SK-N-SH (cell line): ENCODE measurements around the gene FOSB. TPM values are rescaled to one million over a fixed set of nuclear protein-coding genes. Genes with fewer than 3 reads are reported as not detected.

Source experiments
- CTCF ChIA-PET: fragments of 300-600, 350-600 bp; formaldehyde crosslinking; extraction: SDS; loops from one replicate; lab custom pipeline; 2021; lab: Yijun Ruan, JAX
- POLR2A ChIA-PET: fragments of 350-600 bp; sonication (Branson Sonifier 250); formaldehyde crosslinking; extraction: SDS; loops from one replicate; lab custom pipeline; 2020; ENCODE audit warnings: antibody characterized with exemption, inconsistent platforms; lab: Yijun Ruan, JAX
- DNase-seq: peaks from one replicate; pipeline ENCODE4 v3.0.0; 2012
- H2AFZ ChIP-seq: fragments of 200-600 bp; sonication (generic); 2 replicates; pipeline ENCODE4 v1.8.1; 2016; ENCODE audit warnings: antibody characterized with exemption, mild to moderate bottlenecking, low read depth
- H3F3A ChIP-seq: fragments of 200-600 bp; sonication (generic); replicated peaks from 2 replicates; pipeline ENCODE3; 2016; ENCODE audit warnings: antibody characterized with exemption, mild to moderate bottlenecking; ENCODE audit not compliant: insufficient read depth
- H3K27ac ChIP-seq, 2 experiments: fragments of 200-500 bp in 1 of 2; fragments of 200-600 bp in 1 of 2; sonication (Bioruptor generic) in 1 of 2; sonication (generic), shearing (Covaris generic) in 1 of 2; 2 replicates each; pipeline versions ENCODE4 v1.5.1 to v1.6.1; 2014 to 2016; ENCODE audit warnings: low read depth in 2 of 2, inconsistent platforms in 1 of 2, low read length in 1 of 2, mild to moderate bottlenecking in 1 of 2, mixed read lengths in 1 of 2
- H3K27me3 ChIP-seq: fragments of 200-600 bp; sonication (generic), shearing (Covaris generic); 2 replicates; pipeline ENCODE4 v1.6.1; 2016; ENCODE audit warnings: mixed run types; ENCODE audit not compliant: insufficient read depth
- H3K36me3 ChIP-seq, 2 experiments: fragments of 200-500 bp in 1 of 2; fragments of 200-600 bp in 1 of 2; sonication (Bioruptor generic) in 1 of 2; sonication (generic) in 1 of 2; replicated peaks in 1 of 2; 2 replicates each; pipeline versions ENCODE3 to v1.5.1; 2014 to 2016; ENCODE audit warnings: low read length in 1 of 2, mild to moderate bottlenecking in 1 of 2; ENCODE audit not compliant: insufficient read depth in 2 of 2, control insufficient read depth in 1 of 2
- H3K4me1 ChIP-seq, 2 experiments: fragments of 200-500 bp in 1 of 2; fragments of 200-600 bp in 1 of 2; sonication (Bioruptor generic) in 1 of 2; sonication (generic), shearing (Covaris generic) in 1 of 2; 2 replicates each; pipeline versions ENCODE4 v1.5.1 to v1.6.1; 2014 to 2016; ENCODE audit warnings: low read depth in 1 of 2, low read length in 1 of 2, mixed run types in 1 of 2; ENCODE audit not compliant: insufficient read depth in 2 of 2, control insufficient read depth in 1 of 2
- H3K4me2 ChIP-seq: fragments of 200-600 bp; sonication (generic), shearing (Covaris generic); 2 replicates; pipeline ENCODE4 v1.6.1; 2017; ENCODE audit warnings: mixed run types
- H3K4me3 ChIP-seq, 2 experiments: fragments of 200-500 bp in 1 of 2; fragments of 200-600 bp in 1 of 2; sonication (Bioruptor generic) in 1 of 2; sonication (generic), shearing (Covaris generic) in 1 of 2; 2 replicates each; pipeline versions ENCODE4 v1.5.1 to v1.8.1; 2014 to 2016; ENCODE audit warnings: low read depth in 2 of 2, inconsistent platforms in 1 of 2, low read length in 1 of 2, mild to moderate bottlenecking in 1 of 2, mixed read lengths in 1 of 2, moderate library complexity in 1 of 2
- H3K79me2 ChIP-seq: fragments of 200-600 bp; sonication (generic); 2 replicates; pipeline ENCODE4 v1.8.1; 2017; ENCODE audit warnings: mild to moderate bottlenecking; ENCODE audit not compliant: insufficient read depth
- H3K9ac ChIP-seq: fragments of 200-600 bp; sonication (generic); 2 replicates; pipeline ENCODE4 v1.6.1; 2017; ENCODE audit warnings: mixed run types
- H3K9me2 ChIP-seq: fragments of 200-600 bp; sonication (generic); 2 replicates; pipeline ENCODE4 v1.6.1; 2017; ENCODE audit warnings: mixed run types
- H3K9me3 ChIP-seq: fragments of 200-600 bp; sonication (generic); 2 replicates; pipeline ENCODE4 v1.6.1; 2017; ENCODE audit warnings: mixed run types, mild to moderate bottlenecking, moderate library complexity
- H4K20me1 ChIP-seq: fragments of 200-600 bp; sonication (generic); 2 replicates; pipeline ENCODE4 v1.6.1; 2017; ENCODE audit warnings: mild to moderate bottlenecking, mixed run types; ENCODE audit not compliant: insufficient read depth
- CTCF ChIP-seq: fragments of 200-600 bp; sonication (generic); IDR thresholded peaks from 2 replicates; pipeline ENCODE4 v1.6.1; 2017; ENCODE audit warnings: antibody characterized with exemption, mild to moderate bottlenecking, moderate library complexity
- EP300 ChIP-seq, 2 experiments: IDR thresholded peaks; 2 replicates each; pipeline versions ENCODE4 v1.4.0 to v1.6.1; 2012; ENCODE audit warnings: borderline replicate concordance in 1 of 2, low read depth in 1 of 2, low read length in 1 of 2
- FOSL2 ChIP-seq: IDR thresholded peaks from 2 replicates; pipeline ENCODE4 v1.4.0; 2012; ENCODE audit warnings: low read depth, mild to moderate bottlenecking, moderate library complexity, borderline replicate concordance
- JUND ChIP-seq: IDR thresholded peaks from 2 replicates; pipeline ENCODE4 v1.4.0; 2012
- MEF2A ChIP-seq: IDR thresholded peaks from 2 replicates; pipeline ENCODE4 v1.4.0; 2012; ENCODE audit warnings: low read depth, borderline replicate concordance
- NFIC ChIP-seq: IDR thresholded peaks from 2 replicates; pipeline ENCODE4 v1.4.0; 2012; ENCODE audit warnings: borderline replicate concordance
- PBX3 ChIP-seq: IDR thresholded peaks from 2 replicates; pipeline ENCODE4; 2012
- POLR2AphosphoS5 ChIP-seq: IDR thresholded peaks from 2 replicates; pipeline ENCODE4 v1.6.1; 2012; ENCODE audit warnings: low read depth, low read length
- RXRA ChIP-seq: IDR thresholded peaks from 2 replicates; pipeline ENCODE4 v1.4.0; 2012; ENCODE audit warnings: low read depth, mild to moderate bottlenecking, borderline replicate concordance
- SMC3 ChIP-seq: IDR thresholded peaks from 2 replicates; pipeline ENCODE4 v1.6.1; 2012; ENCODE audit warnings: low read depth, low read length, improper control_type of control experiment
- TEAD4 ChIP-seq: IDR thresholded peaks from 2 replicates; pipeline ENCODE4 v1.4.0; 2012; ENCODE audit warnings: mild to moderate bottlenecking, borderline replicate concordance; ENCODE audit not compliant: insufficient read depth
- USF1 ChIP-seq: IDR thresholded peaks from 2 replicates; pipeline ENCODE4 v1.4.0; 2012; ENCODE audit warnings: low read depth, borderline replicate concordance
- ZBTB33 ChIP-seq: IDR thresholded peaks from 2 replicates; pipeline ENCODE4 v1.4.0; 2012; ENCODE audit warnings: low read depth, borderline replicate concordance
- WGBS: methylation state at CpG from one replicate; pipeline ENCODE4 v1.1.6; 2017; ENCODE audit warnings: low lambda C conversion rate; 5-methylcytosine and 5-hydroxymethylcytosine counted together
- polyA plus RNA-seq, 3 experiments: library from polyadenylated mRNA; depleted of rRNA; stranded (reverse); fragments of >200 nt; gene quantifications; 2 replicates each; pipeline ENCODE4 v1.2.3, GENCODE V29; 2012

The FOSB gene
- polyA plus RNA-seq, 1 of the 3 experiments (the other 2 are of a cell fraction) = 78.2 TPM

- TF ChIP-seq ZBTB33 = no peak
- TF ChIP-seq FOSL2 = no peak
- no peak for TF ChIP-seq NFIC
- no peak for TF ChIP-seq TEAD4
- TF ChIP-seq USF1 = no peak
Observed at GRCh38 chr19:45503909-45504308, 36.1 kb downstream of the FOSB start (continued).

GRCh38 chr19:45505151-45505995, 37.6 kb downstream of the FOSB start:
- Histone ChIP-seq H3K27ac (peak overlapping the region in 1 of 2 experiments; percentile 88; a peak in 2 of 4 replicates), H3K9ac (no peak overlapping the region), H3K4me3 (no peak overlapping the region), H3K4me2 (peak overlapping the region; percentile 100)
- POLR2A ChIA-PET = no interaction called here
- DNase-seq = no peak
- TF ChIP-seq FOSL2 (peak; percentile 51), RXRA (no peak)
- TF ChIP-seq, all 33 proteins: peak for 1
- H3K79me2 ChIP-seq = peaks cover 34% of the 10 kb centered on the region
- peaks cover 6 to 12% of the 10 kb centered on the region in 2 experiments; a peak in 2 of 4 replicates for H3K4me1 ChIP-seq
- H3K27me3 ChIP-seq = no peaks in the 10 kb centered on the region
- H4K20me1 ChIP-seq = peaks cover 2% of the 10 kb centered on the region; the same call in 1 of the 2 replicates
- H3K9me3 ChIP-seq = no peaks in the 10 kb centered on the region
- CTCF ChIA-PET = interaction anchor here (1.3 to 2.6 kb wide), 5 partner anchors 9 to 53 kb away, joined by 4 to 18 read pairs (median 10); partner anchors contain the start of gene RTN2
- H2AFZ ChIP-seq = no peak overlapping the region
- peaks cover 22% of the 10 kb centered on the region for H3F3A ChIP-seq
- 83% methylated on average over 8 of the region's 8 CpGs for WGBS
- peaks cover 0 to 3% of the 10 kb centered on the region in 2 experiments for H3K36me3 ChIP-seq
- H3K9me2 ChIP-seq = no peaks in the 10 kb centered on the region

- Histone ChIP-seq H3K4me3 (peak overlapping the region; percentile 74 to 98), H3K9ac (peak overlapping the region; percentile 92; the same call in 1 of the 2 replicates), H3F3A (peaks cover 23% of the 10 kb centered on the region), H3K9me2 (no peaks in the 10 kb centered on the region), H3K4me1 (peaks cover 6 to 12% of the 10 kb centered on the region in 2 experiments; a peak in 2 of 4 replicates), H3K79me2 (peaks cover 39% of the 10 kb centered on the region), H2AFZ (peak overlapping the region; percentile 56; the same call in 1 of the 2 replicates), H3K4me2 (peak overlapping the region; percentile 100), H3K36me3 (peaks cover 0 to 4% of the 10 kb centered on the region in 2 experiments), H3K9me3 (no peaks in the 10 kb centered on the region), H3K27me3 (no peaks in the 10 kb centered on the region), H4K20me1 (peaks cover 7% of the 10 kb centered on the region), H3K27ac (peak overlapping the region; percentile 62 to 88; a peak in 3 of 4 replicates)
- ChIA-PET CTCF (interaction anchor here (1.3 to 2.6 kb wide), 5 partner anchors 10 to 53 kb away, joined by 4 to 18 read pairs (median 10); partner anchors contain the start of gene RTN2), POLR2A (no interaction called here)
- no peak for TF ChIP-seq JUND
- TF ChIP-seq CTCF = no peak
- TF ChIP-seq TEAD4 = no peak
- no peak for TF ChIP-seq EP300 (IDR thresholded peaks at IDR 0.05; ENCODE audit: borderline replicate concordance in 1 of 2, low read depth in 1 of 2, low read length in 1 of 2)
- TF ChIP-seq SMC3 = no peak
- TF ChIP-seq USF1 = no peak
- TF ChIP-seq POLR2AphosphoS5 = no peak
- TF ChIP-seq MEF2A = no peak
- TF ChIP-seq PBX3 = no peak
- 68% methylated on average over 5 of the region's 5 CpGs for WGBS
- DNase-seq = no peak
Observed at GRCh38 chr19:45505996-45506245, 38.1 kb downstream of the FOSB start.
